GM19025 (cell line): Measurements from ENCODE around the gene HMGA1.

ENCODE experiments used
- ATAC-seq: cut with Tn5 transposase; IDR thresholded peaks from one replicate; pipeline ENCODE4 v1.9.1; 2021; ENCODE audit warnings: mild to moderate bottlenecking, low read depth, moderate library complexity; ENCODE audit not compliant: unreplicated experiment

The HMGA1 gene

DNA sequence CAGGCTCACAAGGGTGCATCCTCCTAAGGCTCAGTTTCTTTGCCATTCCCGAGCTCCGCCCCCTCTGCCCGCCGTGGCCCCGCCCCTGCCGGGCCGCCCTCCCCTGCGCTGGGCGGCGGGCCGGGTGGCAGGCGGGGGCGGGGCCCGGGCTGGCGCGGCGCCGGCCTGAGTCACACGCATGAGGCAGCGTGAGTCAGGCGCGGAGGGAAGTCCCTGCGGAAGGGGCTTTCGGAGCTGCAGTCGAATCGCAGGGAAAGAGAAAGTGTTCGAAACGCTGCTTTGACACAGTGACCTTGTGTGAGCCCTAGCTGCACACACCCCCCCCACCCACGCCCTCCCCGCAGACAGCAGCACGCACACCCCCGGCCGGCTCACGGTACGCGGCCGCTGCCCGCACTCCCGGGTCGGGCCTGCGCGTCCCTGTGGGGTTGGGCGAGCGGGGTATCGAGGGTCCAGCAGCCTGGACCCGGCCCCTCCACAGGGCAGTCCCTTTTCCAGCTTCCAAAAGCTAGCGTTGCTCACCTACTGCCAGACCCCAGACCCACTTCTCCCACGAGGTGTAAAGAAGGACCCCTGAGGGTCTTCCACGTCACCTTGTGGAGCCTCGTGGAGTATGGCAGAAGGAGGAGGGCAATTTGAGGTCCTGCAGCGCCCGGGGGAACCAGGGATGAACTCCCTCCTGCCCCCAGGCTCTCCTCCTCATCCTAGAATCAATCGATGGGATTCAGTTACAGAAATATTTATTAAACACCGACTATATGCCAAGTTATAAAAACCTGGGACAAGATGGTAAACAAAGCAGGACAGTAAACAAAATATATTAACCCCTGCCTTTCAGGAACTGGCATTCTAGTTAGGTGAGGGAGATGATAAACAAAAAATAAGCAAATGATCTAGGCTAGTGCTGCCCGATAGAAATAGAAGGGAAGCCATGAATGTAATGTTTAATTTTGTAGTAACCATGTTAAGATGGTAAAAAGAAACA, 12.4 kb upstream of the HMGA1 start:
- peak; percentile 94 for ATAC-seq

DNA sequence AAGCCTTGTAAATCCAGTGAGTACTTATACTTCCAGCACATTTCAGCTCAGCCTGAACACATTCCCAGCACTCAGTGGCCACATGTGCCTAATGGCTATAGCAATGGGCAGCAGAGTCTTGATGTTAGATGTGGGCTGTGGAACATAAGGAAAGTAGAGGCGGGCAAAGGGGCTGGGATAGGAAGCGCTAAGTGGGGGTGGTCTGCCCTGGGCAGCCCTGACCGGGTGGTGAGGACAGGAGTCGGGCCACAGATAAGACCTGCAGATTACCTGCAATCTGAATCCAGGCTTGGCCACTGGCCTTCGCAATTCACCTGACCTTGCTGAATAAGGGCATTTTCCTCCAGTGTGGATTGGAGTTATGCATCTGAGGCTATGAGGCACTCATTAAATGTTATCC, 11.1 kb upstream of the HMGA1 start:
- no peak for ATAC-seq

DNA sequence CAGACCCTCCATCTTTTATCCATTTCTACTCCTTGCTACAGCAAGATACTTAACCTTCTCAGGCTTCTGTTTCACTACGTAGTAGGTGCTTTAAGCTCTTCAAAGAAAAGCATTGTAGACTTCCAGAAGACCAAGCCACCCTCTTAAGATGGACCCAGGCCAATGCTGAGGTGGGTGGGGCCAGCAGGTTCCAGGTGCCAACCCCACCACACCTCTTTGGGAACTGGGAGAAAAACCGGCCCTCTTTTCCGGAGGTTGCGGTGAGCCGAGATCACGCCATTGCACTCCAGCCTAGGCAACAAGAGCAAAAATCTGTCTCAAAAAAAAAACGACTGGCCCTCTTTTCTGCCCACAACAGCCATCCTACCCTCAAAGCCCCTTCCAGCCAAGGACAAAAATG, 10.6 kb upstream of the HMGA1 start:
- ATAC-seq, result no peak

DNA sequence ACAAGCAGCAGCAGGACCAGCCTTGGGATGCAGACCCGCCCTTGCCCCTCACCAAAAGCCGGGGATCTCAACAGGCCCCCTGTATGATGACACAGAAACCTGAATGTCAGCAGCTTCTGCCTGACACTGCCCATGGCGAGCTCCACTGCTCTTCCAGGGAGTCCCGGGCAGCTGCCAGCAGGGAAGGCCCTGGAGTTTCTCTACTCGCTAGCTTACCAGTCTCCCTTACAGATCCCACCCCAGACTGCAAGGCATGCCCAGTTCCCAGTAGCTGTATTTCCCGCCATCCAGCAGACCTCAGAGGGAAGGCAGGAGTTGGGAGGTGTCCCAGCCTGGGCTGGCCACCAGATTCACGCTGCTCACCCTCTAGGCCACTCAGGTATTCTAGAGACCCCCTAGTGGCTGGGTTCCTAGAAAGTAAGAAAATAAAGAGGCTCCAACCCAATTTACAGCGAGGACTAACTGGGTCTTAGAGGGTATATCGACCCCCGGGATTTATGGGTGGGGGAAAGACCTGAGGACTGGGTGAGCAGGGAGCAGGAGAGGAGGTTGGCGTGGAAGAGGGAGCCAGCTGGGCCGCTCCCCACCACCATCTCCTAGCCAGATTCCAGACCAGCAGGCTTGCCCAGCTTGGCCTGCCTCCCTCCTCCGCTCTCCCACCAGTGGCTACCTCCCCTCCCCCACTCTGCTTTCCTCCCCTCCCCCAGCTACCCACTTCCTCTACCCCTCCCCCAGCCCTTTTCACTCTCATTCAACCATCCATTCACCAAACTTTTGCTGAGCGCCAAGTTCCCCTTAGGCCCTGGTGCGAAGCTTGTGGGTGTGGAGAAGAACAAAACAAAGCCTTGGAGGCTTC, 9.7 kb upstream of the HMGA1 start:
- no peak for ATAC-seq

DNA sequence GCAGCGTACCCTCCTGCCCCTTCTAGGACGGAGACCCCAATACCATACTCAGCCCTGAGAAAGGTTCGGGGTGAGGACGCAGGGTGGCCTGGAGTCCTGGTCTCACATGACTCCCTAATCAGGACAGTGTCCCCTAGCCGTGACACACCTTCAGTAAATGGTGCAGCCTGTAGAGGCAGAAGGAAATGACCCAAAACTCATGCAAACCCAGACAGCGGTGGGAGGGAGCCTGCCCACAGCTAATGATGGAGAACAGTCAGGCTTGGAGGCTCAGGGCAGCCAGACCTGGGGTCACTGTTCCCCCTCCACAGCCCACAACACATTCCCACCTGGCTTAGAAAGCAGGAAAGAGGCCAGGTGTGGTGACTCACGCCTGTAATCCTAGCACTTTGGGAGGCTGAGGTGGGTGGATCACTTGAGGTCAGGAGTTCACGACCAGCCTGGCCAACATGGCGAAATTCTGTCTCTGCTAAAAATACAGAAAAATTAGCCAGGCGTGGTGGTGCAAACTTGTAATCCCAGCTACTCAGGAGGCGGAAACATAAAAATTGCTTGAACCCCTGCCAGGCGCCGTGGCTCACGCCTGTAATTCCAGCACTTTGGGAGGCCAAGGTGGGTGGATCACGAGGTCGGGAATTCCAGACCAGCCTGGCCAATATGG, 8.8 kb upstream of the HMGA1 start:
- ATAC-seq, result no peak

DNA sequence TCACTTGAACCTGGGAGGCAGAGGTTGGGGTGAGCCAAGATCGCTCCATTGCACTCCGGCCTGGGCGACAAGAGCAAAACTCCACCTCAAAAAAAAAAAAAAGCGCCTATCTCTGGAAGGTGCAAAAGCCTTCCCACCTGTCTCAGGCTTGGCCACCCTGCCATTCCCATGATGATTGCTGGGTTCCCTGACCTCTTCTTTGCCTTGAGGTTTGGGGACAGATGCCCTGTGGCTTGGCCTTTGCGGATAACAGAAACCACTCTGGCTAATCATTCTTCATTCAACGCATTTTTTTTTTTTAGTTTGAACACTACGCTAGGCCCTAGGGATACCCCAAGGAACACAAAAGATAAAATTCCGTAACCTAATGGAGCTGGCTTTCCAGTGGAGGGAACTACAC, 6.8 kb upstream of the HMGA1 start:
- no peak for ATAC-seq

DNA sequence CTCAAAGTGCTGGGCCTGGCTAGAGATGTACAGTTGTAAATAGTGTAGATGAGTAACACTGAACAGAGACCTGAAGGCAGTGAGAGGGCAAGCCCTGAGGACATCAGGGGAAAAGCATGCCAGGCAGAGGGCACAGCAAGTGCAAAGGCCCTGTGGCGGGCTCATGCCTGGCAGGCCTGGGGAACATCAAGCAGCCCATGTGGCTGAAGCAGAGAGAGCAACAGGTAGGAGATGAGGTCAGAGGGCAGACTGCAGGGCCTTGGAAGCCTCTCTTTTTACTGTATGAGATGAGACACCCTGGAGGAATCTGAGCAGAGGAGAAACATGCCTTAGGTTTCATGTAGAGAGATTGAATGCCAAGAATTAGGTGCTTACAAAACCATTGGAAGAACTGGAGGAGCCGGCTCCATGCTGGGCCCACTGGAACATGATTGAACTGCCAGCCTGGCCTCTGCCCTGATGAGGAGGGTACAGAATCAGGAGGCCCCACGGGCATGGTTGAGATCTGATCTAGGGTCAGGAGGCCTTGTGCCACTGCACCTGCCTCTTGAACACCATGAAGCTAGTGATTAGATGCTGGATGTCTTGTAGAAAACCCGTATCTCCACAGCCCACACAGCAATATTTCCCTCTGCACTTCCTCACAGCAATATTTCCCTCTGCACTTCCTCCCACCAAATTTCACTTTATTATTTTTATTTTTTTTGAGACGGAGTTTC, 5.9 kb upstream of the HMGA1 start:
- no peak for ATAC-seq

DNA sequence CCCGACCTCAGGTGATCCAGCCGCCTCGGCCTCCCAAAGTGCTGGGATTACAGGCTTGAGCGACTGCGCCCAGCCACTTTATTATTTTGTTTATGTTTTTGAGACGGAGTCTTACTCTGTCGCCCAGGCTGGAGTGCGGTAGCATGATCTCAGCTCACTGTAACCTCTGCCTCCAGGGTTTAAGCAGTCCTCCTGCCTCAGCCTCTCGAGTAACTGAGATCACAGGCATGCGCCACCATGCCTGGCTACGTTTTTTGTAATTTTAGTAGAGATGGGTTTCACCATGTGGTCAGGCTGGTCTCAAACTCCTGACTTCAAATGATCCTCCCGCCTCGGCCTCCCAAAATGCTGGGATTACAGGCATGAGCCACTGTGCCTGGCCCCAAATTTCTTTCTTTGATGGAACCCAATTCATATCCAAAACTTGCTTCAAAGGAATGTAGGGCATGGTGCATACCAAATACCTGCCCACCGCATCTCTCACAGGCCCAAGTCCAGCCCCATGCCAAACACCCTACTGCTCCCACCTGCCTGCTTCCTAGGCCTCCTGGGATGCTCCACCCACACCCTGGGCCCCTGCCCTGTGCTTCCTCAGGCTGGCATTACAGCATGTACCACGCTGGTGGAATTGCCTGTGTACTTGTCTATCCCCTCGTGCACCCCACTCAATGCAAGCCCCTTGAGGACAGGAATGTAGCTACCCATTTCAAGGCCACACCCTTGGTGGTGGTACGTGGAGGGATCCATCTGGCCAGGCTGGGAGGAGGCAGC, 4.9 kb upstream of the HMGA1 start:
- ATAC-seq, result no peak

DNA sequence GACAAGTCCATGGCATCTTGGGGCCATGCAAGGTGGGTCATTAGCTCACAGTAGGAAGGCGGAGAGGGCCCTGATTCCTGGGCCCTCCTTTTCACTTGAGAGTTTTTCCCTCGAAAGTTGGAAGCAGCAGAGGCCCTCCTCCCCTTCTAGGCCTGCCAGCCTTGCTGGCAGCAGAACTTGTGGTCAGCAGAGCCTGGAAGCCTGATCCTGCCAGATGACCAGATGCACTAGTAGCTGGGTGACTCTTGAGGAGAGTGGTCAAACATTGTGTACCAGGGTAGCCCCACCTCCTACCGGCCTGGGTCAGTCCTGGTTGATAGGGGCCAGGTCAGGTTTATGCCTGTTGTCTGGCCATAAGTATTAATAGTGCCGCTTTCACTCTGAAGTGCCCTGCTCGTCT, 3.8 kb upstream of the HMGA1 start:
- ATAC-seq, result no peak

DNA sequence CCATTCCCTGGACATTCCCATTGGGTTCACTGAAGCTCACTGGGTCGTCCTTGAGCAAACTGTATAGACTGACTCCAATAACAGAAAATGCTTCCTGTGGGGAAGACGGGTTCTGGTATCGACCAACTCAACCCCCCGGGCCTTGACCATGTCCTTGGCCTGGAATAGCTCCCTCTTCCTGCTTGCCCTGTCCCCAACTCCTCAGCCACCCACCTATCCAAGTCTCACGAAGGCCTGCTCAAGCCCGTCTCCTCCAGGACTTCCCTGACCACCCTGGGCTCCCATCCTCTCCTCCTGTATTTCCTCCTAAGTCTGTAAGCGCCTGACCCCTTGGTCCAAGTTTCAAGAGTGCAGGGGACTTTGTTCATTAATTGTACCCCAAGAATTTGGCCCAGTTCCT, 2.8 kb upstream of the HMGA1 start:
- no peak for ATAC-seq

DNA sequence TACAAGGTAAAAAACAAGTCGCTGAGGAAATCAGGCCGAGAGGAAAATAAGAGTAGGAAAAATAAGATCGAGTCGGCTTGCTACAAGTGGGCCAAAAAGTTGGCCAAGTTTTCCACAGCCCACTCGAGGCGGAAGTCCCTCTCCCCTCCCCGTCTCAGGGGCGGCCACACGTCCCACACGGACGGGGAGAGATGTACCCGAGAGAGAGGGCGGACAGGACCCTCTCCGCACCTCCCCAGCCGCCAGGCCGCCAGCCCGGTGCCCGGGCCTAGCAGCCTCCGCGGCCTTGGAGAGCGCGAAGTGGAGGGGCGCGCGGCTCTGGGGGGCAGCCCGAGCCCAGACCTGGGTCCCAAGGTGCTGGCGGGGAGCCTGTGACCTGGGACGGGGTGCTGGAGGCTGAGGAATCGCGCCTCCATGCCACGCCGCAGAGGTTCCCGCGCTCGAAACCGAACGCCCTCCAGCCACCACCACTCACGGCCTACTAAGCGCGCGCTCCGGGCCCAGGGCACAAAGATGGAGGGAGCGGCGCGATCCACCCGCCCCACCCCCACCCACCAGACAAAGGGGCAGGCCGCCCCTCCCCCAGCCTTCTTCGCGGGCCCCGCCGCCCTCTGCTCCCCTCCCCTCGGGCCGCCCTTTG, 1.9 kb upstream of the HMGA1 start:
- ATAC-seq, result no peak

DNA sequence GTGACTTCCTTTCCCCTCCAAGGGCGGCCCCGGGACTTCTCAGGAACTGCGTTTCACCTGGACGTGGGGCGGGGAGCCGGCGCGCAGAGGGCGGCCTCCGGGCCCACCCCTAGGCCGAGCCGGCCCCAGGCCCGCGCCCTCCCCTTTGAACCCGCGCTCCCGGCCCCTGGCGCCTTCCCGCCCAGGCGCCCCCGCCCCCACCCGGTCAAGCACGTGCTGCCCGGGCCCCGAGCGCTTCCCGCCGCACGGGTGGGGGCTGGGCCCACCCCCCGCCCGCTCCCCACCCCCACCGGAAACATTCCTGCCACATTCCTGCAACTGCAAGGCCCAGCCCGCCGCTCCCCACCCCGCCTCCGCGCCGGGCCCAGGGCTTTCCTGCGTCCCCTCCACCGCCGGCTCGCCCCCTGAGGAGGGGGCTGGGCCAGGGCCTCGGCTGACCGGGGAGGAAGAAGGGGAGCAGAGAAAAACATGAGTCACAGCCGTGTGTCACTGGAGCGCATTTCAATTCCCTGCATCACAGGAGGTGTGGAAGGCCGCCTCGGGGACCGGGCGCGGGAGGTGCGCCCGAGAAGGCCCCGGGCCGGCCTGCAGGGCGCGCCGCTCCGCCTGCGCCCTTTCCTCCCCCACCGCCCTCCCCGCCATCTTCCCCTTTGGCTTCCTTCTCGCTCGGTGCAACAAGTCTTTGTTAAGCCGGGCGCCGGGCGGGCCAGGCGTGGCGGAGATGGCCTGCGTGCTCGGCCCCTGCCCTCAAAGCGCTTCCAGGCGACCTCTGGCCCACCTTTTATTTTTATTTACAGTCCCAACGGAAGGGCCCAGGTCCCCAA, 1.2 kb upstream of the HMGA1 start:
- no peak for ATAC-seq

DNA sequence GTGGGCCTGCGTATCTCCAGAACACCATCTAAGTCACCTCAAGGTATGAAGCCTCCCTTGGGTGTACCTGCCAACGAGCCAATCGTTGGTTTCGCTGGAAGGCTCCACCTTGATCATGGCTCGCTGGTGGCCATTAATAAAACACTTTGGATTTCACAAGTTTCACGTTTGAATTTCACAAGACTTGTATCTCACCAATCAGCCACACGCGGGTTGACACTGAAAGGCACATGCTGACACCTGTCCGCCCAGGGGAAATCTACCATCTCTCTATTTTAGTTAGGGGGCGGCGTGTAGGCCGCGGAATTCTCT, 586 bp upstream of the HMGA1 start:
- peak; percentile 4 for ATAC-seq

DNA sequence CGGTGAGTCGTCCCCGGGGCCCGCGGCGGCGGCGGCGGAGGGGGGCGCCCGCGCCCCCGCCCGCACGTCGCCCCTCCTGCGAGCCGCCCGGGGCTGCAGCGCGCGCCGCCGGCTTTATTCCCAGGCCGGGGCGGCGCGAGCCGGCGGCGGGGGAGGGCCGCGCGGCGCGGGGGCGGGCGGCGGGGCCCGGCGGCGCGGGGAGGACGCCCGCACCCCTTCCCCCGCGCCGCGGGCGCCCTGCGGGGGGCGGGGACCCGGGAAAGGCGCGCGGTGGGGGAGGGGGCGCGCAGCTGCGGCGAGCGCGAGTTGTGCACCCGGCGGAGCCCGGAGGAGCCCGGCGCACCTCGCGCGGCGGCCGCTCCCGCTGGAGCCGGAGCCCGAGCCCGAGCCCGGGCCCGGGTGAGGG, 646 bp downstream of the HMGA1 start:
- peak; percentile 19 for ATAC-seq

DNA sequence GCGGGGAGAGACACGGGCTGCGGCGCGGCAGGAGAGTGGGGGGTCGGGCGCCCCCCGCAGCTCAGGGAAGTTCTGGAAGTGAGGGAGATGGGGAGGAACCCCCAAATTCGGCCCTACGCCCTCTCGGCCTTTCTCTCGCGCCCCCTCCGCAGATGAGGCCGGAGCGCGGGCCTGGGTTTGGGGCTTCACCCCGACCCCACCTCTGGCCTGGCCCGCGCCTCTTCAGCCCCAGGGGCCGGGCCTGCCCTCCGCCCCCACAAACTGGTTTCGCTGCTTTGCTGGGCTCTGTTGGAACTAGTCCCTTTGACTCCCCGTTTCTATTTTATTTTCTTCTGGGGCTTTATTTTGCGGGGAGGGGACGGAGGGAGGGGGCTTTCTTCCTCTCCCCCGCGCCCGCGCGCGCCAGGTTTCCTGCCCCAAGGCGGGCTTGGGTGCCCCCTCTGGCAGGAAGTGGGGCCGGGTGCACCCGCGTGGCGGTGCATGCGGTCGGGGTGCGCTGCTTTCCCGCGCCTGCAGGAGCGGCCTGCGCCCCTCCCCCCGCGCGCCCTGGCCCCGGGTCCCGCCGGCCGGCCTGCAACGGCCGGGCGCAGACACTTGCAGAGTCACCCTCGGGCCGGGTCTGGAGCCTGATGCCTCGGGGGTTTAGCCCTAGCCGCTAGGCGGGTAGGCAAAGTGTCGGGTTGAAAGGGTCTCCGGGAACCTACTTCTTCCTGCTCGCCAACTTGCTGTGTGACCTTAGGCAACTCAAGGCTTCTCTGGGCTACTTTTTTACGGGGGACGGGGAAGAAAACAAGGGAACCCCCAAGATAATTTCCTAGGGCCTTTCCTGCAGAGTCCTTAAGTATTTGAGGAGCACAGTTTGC, 1.3 kb downstream of the HMGA1 start:
- ATAC-seq, result peak; percentile 7

DNA sequence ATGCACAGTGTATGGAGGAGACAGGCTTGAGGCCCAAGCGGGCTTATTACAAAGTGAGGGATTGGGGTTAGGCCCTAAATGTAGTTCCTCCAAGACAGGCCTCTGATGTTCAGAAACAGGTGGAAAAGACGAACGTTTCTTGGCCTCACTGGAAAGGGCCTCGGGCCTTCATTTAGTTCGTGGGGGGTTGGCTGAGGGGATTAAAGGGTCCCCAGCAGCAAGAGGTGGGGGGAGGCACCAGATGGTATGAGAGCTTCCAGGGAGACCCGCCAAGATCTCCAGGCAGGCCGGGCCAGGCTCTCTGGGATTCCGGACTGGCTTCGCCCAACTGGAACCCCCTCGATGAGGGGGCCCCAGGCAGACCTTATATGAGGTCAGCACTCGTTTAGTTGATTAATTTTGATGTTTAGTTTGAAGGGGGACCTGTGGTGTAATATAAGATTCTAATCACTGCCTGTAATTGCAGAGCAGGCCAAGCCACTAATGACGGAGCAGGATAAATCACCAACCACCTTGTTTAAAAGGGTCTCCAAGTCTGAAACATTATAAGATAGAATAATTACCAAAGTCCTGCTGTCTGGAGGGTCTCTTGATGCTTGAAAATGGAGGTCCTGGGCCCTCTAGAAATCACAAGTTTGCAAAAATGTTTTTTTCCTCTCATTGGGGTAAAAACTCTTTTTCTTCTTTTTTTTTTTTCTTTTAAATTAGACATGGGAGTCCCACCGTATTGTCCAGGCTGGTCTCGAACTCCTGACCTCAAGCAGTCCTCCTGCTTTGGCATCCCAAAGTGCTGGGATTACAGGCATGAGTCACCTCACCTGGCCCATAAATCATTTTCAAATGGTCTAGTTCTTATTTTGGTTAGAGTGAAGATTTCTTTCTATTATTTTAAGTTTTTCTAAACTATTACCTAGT, 2.2 kb downstream of the HMGA1 start:
- no peak for ATAC-seq

DNA sequence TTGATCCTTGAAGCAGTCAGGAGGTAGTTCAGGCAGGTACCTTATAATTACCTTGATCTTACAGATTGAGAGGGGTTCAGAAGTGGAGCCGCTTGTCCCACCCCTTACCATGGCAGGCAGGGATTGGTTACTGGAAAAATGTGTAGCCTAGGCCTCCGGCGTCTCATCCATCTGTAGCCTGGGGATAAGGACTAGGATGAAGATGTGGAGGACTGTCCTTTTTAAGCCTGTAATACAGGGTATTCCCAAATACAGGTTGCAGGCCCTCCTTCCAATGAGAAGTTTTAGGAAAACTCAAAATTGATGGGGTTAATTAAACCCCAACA, 2.8 kb downstream of the HMGA1 start:
- no peak for ATAC-seq
